ENCODE data around the gene DHCR24.

DHCR24 gene

GRCh38 chr1:54861070-54861761 is 25.8 kb downstream of the DHCR24 start:
- Mint-ChIP-seq H3K4me1 (ENCODE audit: low read depth) (no peaks in the 10 kb centered on the region), H3K4me3 (no peak overlapping the region), H3K27ac (no peak overlapping the region), H3K9me3 (ENCODE audit: low read depth) (no peaks in the 10 kb centered on the region), H3K36me3 (peaks cover 7% of the 10 kb centered on the region), H3K27me3 (no peaks in the 10 kb centered on the region)

DNA sequence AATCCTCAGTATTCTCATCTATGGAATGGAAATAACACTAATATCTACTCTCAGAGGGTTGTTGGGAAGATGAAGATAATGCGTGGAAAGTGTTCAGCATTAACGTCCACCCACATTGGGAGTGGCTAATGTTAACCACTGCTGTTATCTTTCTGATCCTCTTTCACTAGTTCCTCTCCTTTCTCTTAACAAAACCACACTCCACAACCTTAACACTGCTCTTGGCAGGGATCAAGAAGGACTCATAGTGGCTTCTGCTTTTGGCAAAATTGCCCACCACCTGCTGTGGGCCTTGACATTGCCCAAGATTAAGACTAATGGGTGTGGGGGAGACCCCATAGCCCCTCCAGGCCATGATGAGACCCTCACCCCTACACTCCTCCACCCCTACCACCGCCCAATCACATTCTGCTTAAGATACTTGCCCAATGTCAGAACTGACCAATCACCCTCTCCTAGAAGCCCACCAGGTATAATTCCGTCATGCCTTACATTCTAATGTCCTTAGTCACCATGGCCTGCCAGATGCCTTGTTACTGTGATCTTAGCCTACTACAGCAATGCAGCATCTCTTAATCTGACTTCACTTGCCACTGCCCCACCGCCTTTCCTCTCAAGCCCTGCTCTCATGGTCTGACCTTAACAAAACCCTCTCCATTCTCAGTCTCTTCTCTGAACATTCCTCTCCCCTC is 27.1 kb downstream of the DHCR24 start:
- peaks cover 7% of the 10 kb centered on the region for H3K36me3 Mint-ChIP-seq
- H3K4me1 Mint-ChIP-seq (ENCODE audit: low read depth): no peaks in the 10 kb centered on the region
- no peaks in the 10 kb centered on the region for H3K27me3 Mint-ChIP-seq
- no peaks in the 10 kb centered on the region for H3K9me3 Mint-ChIP-seq (ENCODE audit: low read depth)
- no peak overlapping the region for H3K4me3 Mint-ChIP-seq
- no peak overlapping the region for H3K27ac Mint-ChIP-seq

DNA sequence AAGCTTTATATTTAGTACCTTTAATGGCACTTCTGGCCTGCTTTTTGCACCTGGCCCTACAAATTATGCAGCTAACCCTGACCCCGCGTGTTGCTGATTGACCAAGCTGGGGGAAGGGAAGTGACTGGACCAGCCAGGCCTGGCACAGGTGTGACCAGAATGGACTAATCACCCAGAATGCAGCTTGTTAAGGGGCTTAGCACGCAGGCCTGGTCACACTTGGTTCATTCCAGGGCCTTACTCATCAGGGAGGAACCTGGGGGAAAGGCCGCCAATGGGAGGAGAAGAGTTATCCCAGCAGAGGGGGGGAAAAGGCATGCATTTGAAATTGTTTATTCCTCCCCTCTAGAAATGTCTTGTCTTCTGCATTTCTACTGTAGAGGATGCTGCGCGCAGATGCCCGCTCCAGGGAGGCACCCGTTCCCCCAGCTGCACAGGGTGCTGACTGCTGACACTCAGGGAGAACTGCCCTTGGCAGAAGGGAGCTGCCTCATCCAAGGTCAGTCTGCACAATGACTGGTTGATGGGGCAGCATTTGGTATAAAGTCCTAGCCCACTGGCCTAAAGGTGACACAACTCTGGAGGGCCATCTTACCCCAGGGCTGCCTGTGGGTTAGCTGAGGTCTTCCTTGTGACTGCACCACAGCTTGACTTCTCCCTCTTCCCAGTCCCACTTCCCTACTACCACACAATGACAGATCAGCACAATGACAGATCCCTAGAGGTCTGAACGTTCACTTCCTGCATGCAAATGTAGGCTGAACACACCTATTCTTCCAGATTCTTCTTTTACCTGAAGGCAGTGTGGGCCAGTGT is 29.0 kb downstream of the DHCR24 start:
- H3K36me3 Mint-ChIP-seq: peaks cover 7% of the 10 kb centered on the region
- no peaks in the 10 kb centered on the region for H3K4me1 Mint-ChIP-seq (ENCODE audit: low read depth)
- no peaks in the 10 kb centered on the region for H3K9me3 Mint-ChIP-seq (ENCODE audit: low read depth)
- H3K4me3 Mint-ChIP-seq: no peak overlapping the region
- H3K27ac Mint-ChIP-seq: no peak overlapping the region
- H3K27me3 Mint-ChIP-seq: no peaks in the 10 kb centered on the region

DNA sequence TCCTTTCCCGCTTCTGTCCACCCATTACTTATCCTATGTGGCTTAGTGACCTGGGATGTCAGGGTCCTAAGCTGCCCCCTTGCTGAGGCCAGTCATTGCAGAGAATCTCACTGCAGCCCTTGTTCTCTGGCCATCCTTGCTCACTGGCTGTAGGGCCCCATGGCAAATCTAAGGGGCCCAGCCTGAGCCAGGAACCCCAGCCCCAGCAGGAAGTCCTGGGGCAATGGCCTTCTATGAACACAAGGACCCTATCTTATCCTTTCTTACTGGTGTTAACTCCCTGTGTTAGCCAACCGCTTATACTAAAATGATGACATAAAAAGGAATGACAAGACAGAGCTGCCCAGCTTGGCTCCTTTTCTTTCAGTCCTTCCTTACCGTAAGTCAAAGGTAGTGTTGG is 29.9 kb downstream of the DHCR24 start:
- Mint-ChIP-seq H3K4me1 (ENCODE audit: low read depth) (no peaks in the 10 kb centered on the region), H3K27ac (no peak overlapping the region), H3K27me3 (no peaks in the 10 kb centered on the region), H3K4me3 (no peak overlapping the region), H3K36me3 (peaks cover 5% of the 10 kb centered on the region), H3K9me3 (ENCODE audit: low read depth) (no peaks in the 10 kb centered on the region)

DNA sequence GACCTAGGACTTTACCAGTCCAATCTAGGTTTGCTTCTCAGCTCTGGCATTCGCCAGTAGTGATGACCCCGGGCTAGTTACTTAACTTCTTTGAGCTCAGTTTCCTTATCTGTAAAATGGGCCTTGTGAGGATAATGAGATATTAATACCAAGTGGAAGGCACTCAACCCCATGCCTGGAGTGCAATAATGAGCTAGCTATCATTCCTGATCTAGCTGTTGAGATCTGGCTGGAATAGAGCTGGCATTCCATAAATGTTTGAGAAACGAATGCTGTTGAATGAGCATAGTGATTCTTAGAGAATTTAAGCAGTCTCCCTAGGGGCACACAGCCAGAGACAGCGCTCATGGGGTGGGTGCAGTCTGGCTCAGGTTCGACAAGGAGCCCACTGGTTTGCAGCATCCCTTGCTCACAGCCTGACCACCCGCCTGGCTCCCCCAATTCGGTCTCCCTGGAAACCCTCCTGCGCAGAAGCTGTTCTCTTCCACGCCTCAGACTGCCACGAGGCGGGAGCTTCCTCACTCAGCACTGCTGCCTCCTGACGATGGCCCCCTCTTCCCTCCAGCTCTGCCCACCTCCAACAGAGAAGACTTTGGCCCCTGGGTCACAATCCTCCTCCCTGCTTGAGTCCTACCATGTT is 32.5 kb downstream of the DHCR24 start:
- Mint-ChIP-seq H3K36me3 (peaks cover 2% of the 10 kb centered on the region), H3K9me3 (ENCODE audit: low read depth) (no peaks in the 10 kb centered on the region), H3K27me3 (no peaks in the 10 kb centered on the region), H3K4me3 (no peak overlapping the region), H3K4me1 (ENCODE audit: low read depth) (no peaks in the 10 kb centered on the region), H3K27ac (no peak overlapping the region)

DNA sequence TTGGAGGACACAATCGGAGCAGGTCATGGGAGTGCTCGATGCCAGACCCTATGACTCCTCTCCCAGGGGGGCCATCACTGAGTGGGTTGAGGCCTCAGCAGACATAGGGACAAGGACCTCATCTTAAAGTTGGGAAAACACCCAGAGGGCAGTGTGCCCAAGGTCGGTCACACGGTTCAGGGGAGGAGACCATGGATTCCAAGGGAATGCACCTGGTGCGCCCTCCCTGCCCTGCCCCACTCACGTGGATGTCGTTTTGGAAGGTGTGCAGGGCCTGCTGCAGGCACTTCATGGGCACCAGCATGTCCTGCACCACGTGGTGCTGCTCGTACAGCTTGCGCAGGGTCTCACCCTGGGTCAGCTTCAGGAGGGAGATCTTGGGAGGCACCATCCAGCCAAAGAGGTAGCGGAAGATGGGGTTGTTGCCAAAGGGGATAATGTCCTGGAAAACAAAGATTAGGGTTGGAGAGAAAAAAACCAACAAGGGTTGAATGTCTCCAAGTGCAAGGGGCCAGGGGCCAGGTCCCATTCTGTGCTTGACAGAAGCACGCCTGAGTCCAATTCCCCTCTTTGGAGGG is 33.1 kb downstream of the DHCR24 start:
- no peak overlapping the region for H3K27ac Mint-ChIP-seq
- H3K4me3 Mint-ChIP-seq: no peak overlapping the region
- no peaks in the 10 kb centered on the region for H3K4me1 Mint-ChIP-seq (ENCODE audit: low read depth)
- H3K36me3 Mint-ChIP-seq: peaks cover 2% of the 10 kb centered on the region
- no peaks in the 10 kb centered on the region for H3K27me3 Mint-ChIP-seq
- no peaks in the 10 kb centered on the region for H3K9me3 Mint-ChIP-seq (ENCODE audit: low read depth)

GRCh38 chr1:54853096-54853792 is 33.8 kb downstream of the DHCR24 start:
- Mint-ChIP-seq H3K9me3 (ENCODE audit: low read depth) (no peaks in the 10 kb centered on the region), H3K4me3 (no peak overlapping the region), H3K27ac (no peak overlapping the region), H3K4me1 (ENCODE audit: low read depth) (no peaks in the 10 kb centered on the region), H3K27me3 (no peaks in the 10 kb centered on the region), H3K36me3 (peaks cover 2% of the 10 kb centered on the region)

GRCh38 chr1:54851936-54852524 is 35.0 kb downstream of the DHCR24 start:
- H3K4me1 Mint-ChIP-seq (ENCODE audit: low read depth): no peaks in the 10 kb centered on the region
- H3K9me3 Mint-ChIP-seq (ENCODE audit: low read depth): no peaks in the 10 kb centered on the region
- no peak overlapping the region for H3K4me3 Mint-ChIP-seq
- H3K36me3 Mint-ChIP-seq: peaks cover 2% of the 10 kb centered on the region
- H3K27me3 Mint-ChIP-seq: no peaks in the 10 kb centered on the region
- H3K27ac Mint-ChIP-seq: no peak overlapping the region

- no peak overlapping the region for H3K27ac Mint-ChIP-seq
- H3K4me3 Mint-ChIP-seq: no peak overlapping the region
- no peaks in the 10 kb centered on the region for H3K27me3 Mint-ChIP-seq
- H3K36me3 Mint-ChIP-seq: peaks cover 2% of the 10 kb centered on the region
- H3K4me1 Mint-ChIP-seq (ENCODE audit: low read depth): no peaks in the 10 kb centered on the region
- H3K9me3 Mint-ChIP-seq (ENCODE audit: low read depth): no peaks in the 10 kb centered on the region
Observed at GRCh38 chr1:54851406-54851805, 35.6 kb downstream of the DHCR24 start.

GRCh38 chr1:54850737-54851136 is 36.3 kb downstream of the DHCR24 start:
- no peaks in the 10 kb centered on the region for H3K4me1 Mint-ChIP-seq (ENCODE audit: low read depth)
- H3K9me3 Mint-ChIP-seq (ENCODE audit: low read depth): no peaks in the 10 kb centered on the region
- H3K36me3 Mint-ChIP-seq: peaks cover 2% of the 10 kb centered on the region
- no peaks in the 10 kb centered on the region for H3K27me3 Mint-ChIP-seq
- H3K27ac Mint-ChIP-seq: no peak overlapping the region
- H3K4me3 Mint-ChIP-seq: no peak overlapping the region

- H3K27me3 Mint-ChIP-seq: no peaks in the 10 kb centered on the region
- H3K9me3 Mint-ChIP-seq (ENCODE audit: low read depth): no peaks in the 10 kb centered on the region
- no peak overlapping the region for H3K4me3 Mint-ChIP-seq
- peaks cover 2% of the 10 kb centered on the region for H3K36me3 Mint-ChIP-seq
- H3K27ac Mint-ChIP-seq: no peak overlapping the region
- H3K4me1 Mint-ChIP-seq (ENCODE audit: low read depth): no peaks in the 10 kb centered on the region
Observed at GRCh38 chr1:54850069-54850730, 36.8 kb downstream of the DHCR24 start.

GRCh38 chr1:54849219-54850068 is 37.6 kb downstream of the DHCR24 start:
- Mint-ChIP-seq H3K36me3 (peaks cover 2% of the 10 kb centered on the region), H3K4me3 (no peak overlapping the region), H3K27me3 (no peaks in the 10 kb centered on the region), H3K9me3 (ENCODE audit: low read depth) (no peaks in the 10 kb centered on the region), H3K4me1 (ENCODE audit: low read depth) (no peaks in the 10 kb centered on the region), H3K27ac (no peak overlapping the region)

Data from activated naive CD8-positive, alpha-beta T cell (primary cell).